GM18858 (cell line): ENCODE measurements around the gene MGP.

Source experiments
- ATAC-seq: cut with Tn5 transposase; IDR thresholded peaks from one replicate; pipeline ENCODE4 v1.9.1; 2021; ENCODE audit not compliant: unreplicated experiment

MGP gene

DNA sequence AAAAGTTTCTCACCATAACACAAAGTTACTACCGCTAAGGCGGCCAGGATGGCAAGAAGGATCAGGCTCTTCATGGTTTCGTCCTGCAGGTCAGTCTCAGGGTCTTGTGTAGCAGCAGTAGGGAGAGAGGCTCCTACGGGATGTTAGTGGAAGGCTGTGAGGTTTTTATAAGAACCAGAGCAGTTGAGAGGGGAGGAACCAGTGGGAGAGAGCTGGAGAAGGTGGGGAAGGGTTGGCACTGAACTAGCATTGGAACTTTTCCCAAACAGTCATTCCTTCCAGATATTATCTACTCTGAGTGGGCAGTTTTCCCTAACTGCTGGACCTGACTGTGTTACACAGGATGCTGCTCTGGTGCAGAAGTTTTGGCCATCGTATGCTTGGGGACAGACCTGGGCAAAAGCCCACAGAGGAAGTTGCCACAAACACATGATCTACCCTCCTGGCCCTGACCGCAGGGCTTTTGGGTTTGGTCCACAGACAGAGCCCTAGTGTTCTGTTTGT, at the start of gene MGP:
TSS of gene MGP (minus strand) at position 137 of the 504 bp plus-strand sequence. CDS start at position 74, 63 bp downstream.
- ATAC-seq, result no peak

DNA sequence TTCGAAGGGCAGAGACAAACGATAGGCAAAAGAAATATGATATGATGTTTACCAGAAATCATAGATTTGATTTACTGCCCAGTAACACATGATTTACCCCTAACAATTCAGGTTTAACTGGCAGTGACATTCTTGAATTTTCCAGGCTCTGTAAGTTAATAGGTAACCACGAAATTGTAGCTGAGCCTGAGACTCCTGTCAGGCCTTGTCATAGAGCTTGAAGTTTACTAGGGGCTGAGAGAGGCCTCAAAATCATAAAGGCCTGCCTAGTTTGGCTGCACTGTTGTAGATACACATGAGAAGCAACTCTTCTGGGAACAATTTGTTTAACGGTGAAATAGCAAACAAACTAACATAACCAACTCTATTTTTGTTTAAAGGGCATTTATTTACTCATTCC, 49.4 kb upstream of the MGP start:
- ATAC-seq, result no peak

DNA sequence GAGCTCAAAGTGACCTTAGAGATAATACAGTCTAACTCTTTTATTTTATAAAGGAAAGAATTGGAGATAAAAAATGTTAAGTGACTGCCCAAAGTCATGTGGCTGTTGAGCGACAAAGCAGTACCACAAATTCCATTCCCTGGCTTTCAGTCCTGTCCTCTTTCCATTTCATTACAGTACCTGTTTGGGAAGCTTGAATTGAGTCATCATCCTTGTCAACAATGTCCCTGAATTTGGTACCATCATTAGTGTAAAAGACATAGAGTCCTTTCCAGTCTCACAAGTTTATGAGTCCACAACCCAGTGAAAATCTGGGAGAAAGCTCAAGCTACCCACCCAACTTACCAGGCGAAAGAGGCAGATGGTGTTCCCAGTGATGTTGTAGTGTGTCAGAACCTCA, 48.9 kb upstream of the MGP start:
- ATAC-seq, result no peak

DNA sequence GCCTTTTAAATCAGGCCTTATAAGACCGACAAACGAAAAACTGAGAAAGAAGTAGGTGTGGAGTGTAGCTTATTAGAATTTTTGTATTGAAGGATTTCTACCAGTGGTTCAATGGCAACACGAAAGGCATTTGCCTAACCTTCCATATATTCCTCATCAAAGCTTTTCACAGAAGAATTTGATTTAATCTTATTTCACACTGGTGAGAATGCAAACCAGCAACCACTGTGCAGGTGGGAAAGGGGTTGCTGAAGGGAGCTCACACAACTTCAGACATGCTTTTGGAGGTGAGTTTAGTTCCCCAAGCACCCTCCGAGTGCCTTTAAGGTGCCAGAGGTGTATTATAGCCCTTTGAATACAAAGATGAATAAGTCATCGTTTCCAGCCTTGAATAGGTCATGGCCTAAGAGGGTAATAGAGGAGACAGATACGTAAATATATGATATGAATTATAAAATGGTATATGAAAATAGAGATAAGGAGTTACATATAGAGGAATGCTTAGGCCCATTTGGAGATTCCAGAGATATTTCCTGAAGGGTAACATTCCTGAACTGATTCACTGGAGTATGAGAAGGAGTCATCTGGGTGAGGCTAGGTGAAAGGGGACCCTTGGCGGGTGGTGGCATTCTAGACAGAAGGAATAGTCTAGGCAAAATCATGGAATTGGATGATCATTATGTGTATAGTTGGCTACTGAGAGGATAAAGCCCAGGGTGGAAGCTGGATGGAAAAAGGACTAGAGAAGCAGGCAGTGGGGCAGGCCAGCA, 46.3 kb upstream of the MGP start:
- no peak for ATAC-seq

DNA sequence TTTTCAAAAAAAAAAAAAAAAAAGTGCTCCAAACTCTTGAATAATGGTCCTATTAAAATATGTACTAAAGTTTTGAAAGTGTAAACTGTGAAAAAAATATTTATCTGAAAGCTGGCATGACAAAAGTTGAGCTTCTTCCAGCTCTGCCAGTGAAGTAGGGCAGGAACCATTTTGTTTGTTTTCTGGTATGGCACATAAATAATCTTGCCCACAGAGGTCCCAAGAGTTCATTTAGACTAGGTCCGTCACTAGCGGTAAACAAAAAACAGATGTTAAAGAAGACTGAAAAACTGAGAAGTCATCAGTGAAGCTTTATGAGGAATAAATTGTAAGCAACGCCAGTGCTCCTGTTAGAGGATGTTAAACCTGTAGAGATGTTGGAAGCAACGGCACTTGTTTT, 45.7 kb upstream of the MGP start:
- ATAC-seq, result no peak

DNA sequence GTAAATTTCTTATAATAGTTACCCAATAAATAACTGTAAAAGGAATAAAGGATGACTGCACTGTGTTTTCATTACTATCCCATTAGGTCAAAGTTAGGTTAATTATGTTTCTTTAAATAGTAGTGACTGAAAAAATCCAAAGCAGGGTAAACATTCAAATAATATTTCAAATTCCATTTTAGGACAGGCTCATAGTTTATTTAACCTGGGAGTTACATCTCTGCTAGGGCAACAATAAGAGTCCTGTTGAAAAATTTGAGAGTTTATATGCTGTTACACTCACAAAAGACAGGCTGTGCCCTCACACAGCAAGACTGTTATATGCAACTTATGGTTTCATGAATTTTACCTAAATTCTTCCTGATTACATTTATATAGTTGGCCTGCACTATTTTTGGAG, 44.6 kb upstream of the MGP start:
- ATAC-seq, result no peak

DNA sequence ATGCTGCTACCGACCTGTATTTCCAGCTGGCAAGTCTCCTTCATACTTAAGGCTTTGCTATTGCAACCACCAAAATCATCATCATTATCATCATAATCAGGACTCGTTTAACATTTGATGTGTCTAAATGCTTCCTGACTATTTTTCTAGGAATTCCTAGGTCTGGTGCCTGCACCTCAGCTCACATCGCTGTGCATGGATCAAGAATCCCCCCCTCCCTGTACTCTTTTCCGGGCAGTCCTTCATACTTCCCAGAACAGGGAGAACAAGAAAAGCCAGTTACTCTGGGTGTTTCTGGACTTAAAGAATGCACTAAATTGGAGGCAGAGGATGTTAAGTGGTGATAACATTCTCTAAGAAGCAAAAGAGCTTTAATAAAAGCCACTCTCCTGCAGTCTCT, 43.3 kb upstream of the MGP start:
- no peak for ATAC-seq

DNA sequence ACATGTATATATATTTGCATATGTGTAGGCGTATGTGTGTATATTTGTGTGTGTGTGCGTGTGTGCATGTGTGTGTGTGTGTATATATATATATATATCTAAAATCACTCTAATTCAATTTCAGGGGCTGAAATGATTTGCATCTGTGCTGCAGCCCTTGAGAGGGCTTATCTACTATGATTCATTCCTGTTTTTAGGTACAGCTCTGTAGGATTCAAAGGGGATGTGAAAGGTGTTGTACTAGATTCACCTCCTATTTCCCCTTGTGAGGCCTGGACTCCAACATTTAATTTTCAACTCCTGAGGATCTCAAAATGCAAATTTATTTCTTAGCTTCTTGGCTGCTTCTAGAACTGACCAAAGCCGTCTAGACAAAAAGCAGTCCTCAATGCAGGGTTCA, 41.6 kb upstream of the MGP start:
- ATAC-seq, result peak; percentile 62

DNA sequence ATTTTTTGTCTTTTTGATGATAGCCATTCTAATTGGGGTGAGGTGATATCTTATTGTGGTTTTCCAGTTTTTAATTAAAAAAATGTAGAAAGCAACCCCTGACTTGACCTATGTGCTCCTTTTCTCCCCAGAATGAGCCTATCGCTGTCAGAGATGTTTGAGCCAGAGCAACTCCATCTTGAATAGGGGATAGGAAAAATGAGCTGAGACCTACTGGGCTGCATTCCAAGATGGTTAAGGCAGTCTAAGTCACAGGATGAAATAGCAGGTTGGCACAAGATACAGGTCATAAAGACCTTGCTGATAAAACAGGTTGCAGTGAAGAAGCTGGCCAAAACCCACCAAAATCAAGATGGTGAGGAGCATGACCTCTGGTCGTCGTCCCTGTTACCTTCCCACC, 38.9 kb upstream of the MGP start:
- ATAC-seq, result no peak

DNA sequence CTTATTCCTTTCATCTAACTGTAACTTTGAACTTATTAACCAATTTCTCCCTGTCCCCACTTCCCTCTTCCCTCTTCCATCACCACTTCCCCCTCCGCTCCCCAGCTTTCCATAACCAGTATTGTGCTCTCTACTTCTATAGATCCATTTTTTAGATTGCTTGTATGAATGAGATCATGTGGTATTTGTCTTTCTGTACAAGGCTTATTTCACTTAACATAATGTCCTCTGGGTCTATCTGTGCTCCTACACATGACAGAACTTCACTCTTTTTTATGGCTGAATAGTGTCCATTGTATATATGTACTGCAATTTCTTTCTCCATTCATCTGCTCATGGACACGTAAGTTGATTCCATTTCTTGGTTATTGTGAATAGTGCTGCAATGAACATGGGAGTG, 38.3 kb upstream of the MGP start:
- ATAC-seq, result no peak

DNA sequence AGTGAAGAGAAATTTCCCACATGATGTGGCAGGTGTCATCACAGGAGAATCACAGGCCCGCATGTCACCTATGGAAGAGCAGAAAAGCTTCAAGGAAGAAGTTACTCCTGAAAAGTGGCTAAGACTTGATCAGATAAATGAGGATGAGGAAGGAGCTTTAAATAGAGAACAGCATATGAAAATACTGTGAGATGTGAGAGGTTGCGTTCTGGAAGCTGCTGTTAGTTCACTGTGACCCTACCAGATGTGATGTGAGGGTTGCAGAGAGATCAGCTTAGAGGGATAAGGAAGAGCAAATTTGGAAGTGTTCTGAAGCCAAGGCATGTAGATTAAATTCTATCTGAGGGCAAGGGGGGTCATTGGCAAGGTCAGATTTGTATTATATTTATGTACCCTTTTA, 35.6 kb upstream of the MGP start:
- peak; percentile 37 for ATAC-seq

DNA sequence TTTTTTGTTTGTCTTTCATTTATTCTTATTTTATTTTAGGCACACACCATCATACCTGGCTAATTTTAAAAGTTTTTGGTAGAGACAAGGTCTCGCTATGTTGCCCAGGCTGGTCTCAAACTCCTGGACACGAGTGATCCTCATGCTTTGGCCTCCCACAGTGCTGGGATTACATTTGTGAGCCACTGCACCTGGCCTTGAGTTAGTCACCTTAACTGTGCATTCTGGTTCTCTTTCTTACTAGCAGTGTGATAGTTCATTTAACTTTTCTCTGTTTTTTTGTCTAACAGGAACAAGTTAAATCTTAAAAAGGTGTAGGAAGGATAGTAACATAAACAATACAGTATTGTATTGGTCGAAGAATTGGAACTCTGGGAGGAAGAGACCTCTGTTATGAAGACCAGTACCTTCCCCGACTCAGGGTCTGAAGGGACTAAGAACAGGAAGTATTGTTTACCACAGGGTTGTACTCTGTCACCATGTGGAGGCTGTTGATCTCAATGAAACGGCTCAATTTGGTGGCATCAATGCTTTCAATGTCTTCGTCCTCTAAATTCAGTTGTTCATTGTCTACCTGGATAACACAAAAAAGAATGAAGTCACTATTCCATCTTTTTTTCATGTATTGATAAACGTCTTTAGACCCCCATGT, 34.9 kb upstream of the MGP start:
- ATAC-seq, result peak; percentile 78

DNA sequence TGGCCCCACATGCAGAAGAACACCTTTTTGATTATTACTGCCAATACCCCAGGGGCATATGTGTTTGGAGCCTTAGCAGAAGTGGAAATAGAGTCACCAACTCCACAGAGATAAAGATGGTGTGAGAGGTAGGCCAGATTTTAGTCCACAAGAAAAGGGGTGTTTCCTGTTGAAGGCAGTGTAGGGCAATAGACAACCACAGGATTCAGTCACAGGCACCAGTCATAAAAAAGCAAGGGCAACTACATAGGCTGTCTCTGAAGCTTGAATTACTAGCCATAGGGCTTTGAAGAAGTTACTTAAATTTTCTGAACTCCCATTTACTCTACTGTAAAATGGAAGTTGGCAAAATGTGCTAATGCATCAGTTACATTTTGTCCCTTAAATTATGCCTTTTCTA, 33.8 kb upstream of the MGP start:
- no peak for ATAC-seq

DNA sequence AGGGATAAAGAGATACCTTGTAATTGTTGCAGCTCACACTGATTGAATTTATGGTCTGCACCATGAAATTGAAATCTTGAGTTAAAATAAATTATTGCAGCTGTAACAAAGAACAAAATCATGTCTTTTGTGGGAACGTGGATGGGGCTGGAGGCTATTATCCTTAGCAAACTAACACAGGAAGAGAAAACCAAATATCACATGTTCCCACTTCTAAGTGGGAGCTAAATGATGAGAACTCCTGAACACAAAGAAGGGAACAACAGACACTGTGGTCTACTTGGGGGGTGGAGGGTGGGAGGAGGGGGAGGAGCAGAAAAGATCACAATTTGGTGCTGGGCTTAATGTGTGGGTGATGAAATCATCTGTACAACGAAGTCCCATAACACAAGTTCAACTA, 30.1 kb upstream of the MGP start:
- ATAC-seq, result no peak

DNA sequence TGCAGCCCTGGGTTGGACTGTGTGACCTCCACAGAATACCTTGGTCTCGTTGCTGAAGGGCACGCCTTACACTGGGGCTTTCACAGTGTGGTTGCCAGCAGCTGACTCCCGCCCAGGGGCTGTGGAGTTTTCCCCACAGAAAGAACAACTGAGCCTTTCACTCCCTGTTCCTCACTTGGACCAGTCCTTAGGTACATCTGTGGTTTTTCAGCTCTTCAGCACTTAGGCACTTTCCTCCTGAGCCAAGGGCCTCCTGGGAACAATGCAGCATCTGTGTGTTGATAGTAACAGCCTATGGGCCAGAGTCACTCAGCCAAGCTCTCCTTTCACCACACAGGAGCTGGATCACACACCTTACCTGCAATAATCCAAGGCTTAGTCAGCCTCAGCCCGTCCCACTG, 27.7 kb upstream of the MGP start:
- no peak for ATAC-seq

DNA sequence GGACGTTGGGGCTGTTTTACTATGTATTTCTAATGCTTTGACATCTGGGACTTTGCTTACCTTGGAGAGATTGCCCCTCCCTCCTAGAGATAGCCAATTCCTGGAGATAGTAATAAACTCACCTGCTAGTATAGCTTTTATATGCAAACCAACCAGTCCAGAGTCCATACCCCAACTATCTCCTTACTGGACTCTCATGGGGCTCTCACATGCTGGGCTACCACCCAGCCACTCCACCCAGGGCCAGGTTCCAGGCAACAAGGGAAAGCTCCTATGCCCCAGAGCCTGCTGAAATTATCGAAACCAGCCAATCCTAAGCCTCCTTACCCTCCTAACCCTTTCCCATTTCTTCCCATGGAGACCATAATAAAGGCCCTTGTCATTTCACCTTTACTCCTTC, 25.5 kb upstream of the MGP start:
- no peak for ATAC-seq

DNA sequence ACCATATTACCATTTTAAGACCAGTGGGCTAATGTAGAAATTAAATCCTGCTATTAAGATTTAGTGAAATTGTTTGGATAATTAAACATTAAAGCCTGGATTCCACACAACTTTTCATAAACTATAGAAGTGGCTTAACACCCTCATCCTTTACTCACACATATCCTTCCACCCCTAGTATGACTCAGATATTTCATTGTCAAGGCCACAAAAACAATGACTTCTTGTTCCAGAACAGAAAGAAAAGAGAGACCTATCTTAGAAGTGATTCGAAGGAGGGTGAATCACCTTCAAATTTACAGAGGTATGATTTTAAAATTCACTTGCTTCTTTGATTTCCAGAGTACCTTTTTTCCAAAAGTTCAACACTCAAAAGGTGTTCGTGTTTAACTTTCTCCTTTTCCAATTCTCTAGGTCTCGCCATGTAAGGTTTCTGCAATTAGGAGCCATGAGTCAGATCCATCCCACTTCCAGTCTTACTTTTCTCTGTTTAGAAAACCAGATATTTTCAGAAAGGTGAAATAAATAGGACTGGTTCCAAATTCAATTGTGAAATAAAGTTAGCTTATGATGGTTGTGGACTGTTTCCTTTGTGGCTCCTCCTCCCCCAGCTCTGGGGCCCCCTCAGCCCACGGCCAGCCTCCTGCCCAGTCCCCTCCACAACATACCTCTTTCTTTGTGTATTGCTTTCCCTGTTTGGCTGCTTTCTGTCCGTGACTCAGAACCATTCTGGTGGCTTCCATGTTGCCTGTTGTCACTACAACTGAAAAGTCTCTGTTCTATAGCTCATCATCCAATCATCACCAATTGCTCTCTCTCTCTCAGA, 24.6 kb upstream of the MGP start:
- no peak for ATAC-seq

DNA sequence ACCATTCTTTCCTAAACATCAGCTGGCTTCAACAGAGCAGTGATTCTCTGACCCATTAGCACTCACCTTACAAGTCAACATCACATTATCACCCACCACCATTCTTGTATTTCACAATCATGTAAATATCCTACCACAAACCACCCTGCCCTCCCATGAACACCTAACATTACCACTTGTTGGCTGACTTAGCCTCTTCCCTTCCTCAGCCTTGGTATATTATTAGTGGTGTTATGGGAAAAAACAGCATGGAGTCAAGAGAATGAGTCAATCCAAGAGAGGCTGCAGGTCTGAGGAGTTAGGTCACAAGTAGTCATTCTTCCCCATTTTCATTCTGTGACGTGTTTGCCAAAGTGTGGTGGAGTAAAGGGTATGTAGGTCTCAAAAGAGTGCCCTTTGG, 22.3 kb upstream of the MGP start:
- ATAC-seq, result no peak

DNA sequence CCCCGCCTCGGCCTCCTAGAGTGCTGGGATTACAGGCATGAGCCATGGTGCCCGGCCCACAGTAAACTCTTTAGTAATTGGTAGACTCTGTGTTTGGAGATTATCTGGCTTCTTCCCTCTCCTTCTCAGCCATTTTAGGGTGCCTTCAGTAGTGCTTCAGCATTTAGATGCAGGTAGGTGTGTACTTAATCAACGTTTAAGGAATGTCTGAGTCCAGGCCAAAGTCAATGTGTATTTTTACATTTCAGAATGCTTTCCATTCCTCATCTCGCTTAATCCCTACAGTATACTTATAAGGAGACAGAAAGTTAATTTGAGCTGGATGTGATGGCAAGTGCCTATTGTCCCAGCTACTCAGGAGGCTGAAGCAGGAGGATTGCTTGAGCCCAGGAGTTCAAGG, 20.5 kb upstream of the MGP start:
- ATAC-seq, result no peak

DNA sequence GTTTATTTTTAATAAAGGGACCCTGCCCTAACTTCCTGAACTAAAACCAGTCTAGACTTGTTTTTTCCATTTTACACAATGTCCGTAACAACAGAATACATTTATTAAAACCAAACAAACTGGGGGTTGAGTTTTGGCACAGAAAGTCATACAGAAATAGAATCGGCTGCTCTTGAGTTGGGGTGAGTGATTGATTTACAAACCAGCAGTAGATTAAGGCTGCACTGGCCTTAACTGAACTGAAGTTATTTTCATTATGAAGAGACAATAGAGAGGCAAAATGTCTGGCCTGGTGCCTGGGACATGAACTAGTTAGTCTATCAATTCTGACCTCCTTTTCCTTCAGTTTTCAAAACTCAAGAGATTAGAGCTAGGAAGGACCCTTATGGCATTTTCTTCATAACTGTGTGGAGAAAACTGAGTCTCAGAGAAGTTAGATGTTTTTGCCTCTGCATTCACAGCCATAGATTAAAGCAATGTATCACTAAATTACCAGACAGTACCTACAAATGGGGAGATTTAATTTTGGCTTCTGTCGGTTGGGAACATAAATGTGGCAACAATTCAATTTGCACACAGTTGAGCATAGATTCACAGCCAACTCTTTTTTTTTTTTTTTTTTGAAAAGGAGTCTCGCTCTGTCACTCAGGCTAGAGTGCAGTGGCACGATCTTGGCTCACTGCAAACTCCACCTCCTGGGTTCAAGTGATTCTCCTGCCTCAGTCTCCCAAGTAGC, 19.8 kb upstream of the MGP start:
- ATAC-seq, result no peak

DNA sequence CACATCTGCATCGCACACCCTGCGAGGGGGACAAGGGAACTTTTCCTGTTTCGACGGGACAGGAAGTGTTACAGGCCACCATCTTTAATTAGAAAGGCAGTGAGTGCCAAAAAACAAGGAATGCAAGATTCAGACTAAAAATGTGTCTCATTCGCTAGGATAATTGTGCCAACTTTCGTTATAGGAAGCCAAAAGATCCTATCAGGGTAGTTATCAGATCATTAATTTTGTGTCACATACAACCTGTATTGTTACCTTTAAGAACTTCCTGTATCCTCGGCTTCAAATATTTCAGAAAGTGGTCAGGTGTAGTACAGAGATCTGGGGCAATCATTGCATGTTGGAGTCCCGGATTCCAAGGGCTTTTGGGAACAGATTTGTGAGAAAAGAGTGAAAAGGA, 19.2 kb upstream of the MGP start:
- no peak for ATAC-seq
